Epithelial cell of prostate (primary cell): Measurements from ENCODE around the gene MEIS3.

ENCODE experiments used
- DNase-seq: peaks from one replicate; pipeline ENCODE4 v3.0.0-alpha.2; 2011; ENCODE audit warnings: low read depth, low spot score
- H3K27ac ChIP-seq: fragments of 450-650 bp; 2 replicates; pipeline ENCODE4 v1.5.1; 2017; ENCODE audit warnings: mild to moderate bottlenecking

MEIS3 gene

DNA sequence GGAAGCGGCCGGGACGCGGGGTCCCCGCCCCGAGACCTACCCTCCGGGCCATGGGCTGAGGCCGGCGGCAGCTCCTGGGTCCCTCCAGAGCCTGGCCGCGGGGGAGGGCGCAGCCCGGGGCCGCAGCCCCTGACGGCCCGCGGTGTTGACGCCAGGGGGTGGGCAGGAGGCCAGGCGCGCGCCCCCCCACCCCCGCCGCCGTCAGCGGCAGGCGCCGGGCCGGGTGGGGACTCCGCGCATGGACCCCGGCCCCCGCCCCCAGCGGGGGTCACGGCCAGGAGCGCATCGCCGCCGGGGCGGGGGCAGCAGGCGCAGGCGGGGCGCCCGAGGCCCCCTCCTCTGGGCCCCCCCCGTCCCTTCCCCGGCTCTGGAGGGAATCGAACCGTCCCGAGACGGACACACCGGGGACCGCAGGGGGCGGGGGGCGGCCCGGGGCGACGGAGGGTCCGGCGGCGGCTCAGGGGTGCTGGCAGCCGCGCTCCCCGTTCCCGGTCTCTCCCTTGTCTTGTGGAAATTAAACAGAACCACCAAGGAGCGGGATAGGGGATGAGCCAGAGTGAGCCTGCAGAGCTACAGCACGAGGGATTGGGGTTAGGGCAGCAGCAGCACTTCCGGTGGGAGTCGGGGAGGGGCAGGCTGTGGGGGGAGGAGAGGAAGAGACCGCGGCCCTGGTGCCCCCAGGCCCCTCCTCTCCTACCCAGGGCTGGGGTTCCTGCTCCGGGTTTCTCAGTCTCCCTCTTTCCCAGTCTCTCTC, at the start of gene MEIS3:
MEIS3 (minus strand) TSS at position 498 of the 754 bp plus-strand sequence; CDS start at position 52, 446 bp downstream.
- DNase-seq, result no peak
- H3K27ac ChIP-seq, result no peak within 1 kb of the TSS

DNA sequence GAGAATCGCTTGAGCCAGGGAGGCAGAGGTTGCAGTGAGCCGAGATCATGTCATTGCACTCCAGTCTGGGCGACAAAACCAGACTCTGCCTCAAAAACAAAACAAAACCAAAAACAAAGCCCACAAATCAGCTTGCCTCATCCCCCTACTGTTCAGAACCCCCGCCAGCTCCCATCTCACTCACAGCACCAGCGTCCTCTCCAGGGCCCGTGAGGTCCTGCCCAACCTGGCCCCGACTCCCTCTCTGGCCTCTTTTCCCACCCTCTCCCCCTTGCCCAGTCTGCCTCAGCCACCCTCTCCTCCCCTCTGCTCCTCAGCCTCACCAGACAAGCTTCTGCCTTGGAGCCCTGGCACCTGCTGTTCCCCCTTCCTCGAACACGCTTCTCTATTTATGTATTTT, 48.6 kb upstream of the MEIS3 start:
- no peak overlapping the region for H3K27ac ChIP-seq
- DNase-seq, result no peak

DNA sequence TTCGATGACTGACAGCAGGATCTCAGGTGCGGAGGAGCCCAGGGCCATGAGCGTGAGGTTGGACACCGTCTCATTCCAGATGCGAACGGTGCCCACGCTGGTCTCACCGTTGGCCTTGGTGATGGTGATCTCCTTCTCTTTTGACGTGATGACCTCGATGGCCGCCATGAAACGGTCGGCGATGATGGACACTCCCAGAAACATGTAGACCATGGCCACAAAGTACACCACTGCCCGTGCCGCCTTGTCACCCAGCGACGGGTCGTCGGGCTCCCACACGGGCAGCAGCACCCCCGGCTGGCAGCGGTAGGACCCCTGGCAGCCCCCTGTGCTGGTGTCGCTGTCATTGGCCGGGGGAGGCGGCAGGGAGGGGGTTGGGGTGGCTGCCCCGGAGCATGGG, 46.6 kb upstream of the MEIS3 start:
- no peak overlapping the region for H3K27ac ChIP-seq
- no peak for DNase-seq

DNA sequence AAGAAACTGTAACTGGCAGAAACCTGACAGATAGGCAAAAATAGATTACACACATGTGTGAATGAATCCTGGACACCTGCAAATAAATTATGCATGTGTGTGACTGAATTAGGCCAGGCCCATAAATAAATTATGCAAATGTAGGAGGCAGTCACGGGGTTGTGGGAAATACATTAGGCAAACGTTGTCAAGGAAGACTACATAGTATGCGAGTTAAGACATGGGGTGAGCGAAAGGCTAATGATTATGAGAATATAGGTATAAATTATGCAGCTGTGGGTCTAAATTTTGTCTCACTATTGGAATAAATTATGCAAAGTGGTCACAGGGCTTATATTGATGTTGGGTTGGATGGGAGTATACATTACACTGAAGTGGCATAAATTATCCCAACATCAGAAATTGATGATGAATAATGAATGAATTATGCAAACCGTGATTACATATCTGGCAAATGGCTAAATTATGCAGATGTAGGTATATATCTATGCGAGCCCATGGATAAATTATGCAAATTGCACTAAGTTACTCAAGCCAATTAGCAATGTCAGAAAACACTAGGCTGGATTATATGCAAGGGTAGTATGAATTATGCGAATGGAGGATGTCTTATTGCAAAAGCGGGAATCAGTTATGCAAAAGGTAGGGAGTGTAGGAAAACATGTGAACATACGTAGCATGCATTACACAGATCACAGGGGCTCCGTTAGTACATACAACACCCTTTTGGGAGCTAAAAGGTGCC, 45.5 kb upstream of the MEIS3 start:
- H3K27ac ChIP-seq, result no peak overlapping the region
- no peak for DNase-seq

DNA sequence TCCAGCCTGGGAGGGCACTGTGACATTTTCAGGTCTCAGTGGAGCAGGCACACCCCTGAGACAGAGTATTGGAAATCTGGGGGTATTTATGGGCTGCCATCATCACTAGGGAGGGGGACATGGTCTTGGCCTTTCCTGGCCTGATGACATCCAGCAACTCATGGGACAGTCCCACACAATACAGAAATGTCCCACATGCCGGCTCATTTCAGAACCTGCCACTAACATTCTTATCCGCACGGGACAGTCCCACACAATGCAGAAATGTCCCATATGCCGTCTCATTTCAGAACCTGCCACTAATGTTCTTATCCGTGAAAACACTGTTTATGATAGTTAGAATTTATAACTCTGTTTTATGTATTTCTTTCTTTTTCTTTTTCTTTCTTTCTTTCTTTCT, 42.5 kb upstream of the MEIS3 start:
- no peak overlapping the region for H3K27ac ChIP-seq
- no peak for DNase-seq

DNA sequence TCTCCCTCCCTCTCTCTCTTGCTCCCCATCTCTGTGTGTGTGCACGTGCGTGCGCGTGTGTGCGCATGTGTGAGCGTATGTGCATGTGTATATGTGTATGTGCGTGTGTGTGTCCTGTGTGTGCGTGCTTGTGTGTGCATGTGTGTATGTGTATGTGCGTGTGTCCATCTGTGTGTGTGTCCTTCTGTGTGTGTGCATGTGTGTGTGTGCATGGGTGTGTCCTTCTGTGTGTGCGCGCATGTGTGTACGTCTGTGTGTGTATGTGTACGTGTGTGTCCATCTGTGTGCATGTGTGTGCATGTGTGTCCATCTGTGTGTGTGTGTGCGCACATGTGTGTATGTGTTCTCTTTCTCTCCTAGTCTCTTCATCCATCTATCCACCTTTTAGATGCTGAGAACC, 40.1 kb upstream of the MEIS3 start:
- no peak for DNase-seq

DNA sequence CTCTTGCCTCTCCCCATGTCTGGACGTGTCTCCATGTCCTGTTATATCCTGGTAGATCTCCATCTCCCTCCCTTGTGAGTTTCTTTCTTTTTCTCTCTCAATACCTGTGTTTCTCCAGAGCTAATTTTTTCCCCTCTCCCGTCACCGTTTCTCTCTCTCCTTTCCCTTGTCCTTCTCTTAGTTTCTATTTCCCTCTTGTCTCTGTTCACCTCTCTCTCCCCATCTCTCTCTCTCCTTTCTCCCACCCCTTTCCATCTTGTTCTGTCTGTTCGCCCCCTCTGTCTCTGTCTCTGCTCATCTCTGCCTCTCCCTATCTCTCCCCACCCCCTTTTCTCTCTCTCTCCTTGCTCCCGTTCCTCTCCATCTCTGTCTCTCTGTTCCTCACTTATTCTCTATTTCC, 39.3 kb upstream of the MEIS3 start:
- no peak overlapping the region for H3K27ac ChIP-seq
- DNase-seq, result no peak

More for the DNA sequence above, 40.1 kb upstream of the MEIS3 start:
- no peak overlapping the region for H3K27ac ChIP-seq

DNA sequence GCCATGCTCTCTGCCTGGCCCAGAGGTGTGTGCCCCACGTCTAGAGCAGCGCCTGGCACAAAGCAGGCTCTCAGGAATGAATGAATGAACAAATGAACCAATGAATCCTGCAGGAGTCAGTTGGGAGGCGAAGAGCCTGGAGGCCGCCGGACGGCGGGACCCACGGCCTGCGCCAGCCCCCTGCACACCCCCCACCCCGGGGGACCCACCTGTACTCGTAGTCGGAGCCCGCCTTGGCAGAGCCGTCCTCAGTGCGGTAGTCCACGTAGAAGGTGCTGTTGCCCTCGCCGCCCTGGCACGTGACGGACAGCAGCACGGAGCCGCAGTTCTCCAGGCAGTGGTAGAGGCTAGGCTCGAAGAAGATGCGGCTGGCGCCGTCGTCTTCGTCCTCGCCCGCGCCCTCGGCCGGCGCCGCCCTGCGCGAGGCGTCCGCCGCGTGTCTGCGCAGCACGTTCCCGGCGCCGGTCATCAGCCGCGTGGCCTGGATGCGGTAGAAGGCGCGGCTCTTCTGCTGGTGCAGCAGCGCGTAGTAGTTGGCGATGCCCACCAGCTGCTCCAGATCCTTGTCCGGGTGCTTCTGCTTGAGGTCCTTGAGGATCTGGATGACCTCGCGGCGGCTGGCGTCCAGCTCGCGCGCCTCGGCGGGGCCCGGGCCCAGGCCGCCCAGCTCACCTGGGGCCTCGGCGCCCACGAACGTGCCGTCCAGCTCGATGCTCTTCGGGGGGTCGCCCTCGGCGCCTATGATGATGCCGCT, 37.6 kb upstream of the MEIS3 start:
- H3K27ac ChIP-seq, result no peak overlapping the region
- DNase-seq, result no peak

DNA sequence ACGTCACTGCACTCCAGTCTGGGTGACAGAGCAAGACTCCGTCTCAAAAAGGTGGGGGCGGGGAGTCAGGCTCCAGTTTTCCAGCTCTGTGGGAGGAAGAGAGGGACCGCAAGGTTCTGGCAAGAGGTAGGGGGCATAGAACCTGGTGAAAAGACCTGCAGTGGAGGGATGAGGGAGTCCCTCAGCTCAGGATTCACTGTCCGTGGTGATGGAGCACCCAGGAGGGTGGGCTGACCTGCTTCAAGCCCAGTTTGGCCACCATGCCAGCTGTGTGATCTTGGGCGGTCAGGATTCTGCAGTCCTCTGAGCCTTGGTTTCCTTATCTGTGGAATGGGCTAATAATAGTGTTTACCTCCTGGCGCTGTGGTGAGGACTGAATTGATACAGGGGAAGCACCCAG, 31.2 kb upstream of the MEIS3 start:
- no peak overlapping the region for H3K27ac ChIP-seq
- DNase-seq, result no peak

DNA sequence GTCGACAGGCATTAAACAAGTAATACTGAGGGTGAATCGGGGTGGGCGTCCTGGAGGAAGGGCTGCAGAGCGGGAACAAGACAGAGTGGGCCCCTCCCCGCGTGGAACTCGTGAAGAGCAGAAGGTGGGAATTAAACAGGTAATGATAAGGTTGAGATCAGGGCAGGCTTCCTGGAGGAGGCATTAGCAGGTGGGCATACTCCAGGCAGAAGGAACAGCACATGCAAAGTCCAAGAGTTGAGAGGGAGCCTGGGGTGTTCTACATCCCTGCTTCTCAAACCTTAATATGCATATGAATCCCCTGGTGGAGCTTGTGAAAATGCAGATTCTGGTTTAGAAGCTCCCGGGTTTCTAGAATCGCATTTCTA, 29.0 kb upstream of the MEIS3 start:
- H3K27ac ChIP-seq, result no peak overlapping the region
- DNase-seq, result no peak

DNA sequence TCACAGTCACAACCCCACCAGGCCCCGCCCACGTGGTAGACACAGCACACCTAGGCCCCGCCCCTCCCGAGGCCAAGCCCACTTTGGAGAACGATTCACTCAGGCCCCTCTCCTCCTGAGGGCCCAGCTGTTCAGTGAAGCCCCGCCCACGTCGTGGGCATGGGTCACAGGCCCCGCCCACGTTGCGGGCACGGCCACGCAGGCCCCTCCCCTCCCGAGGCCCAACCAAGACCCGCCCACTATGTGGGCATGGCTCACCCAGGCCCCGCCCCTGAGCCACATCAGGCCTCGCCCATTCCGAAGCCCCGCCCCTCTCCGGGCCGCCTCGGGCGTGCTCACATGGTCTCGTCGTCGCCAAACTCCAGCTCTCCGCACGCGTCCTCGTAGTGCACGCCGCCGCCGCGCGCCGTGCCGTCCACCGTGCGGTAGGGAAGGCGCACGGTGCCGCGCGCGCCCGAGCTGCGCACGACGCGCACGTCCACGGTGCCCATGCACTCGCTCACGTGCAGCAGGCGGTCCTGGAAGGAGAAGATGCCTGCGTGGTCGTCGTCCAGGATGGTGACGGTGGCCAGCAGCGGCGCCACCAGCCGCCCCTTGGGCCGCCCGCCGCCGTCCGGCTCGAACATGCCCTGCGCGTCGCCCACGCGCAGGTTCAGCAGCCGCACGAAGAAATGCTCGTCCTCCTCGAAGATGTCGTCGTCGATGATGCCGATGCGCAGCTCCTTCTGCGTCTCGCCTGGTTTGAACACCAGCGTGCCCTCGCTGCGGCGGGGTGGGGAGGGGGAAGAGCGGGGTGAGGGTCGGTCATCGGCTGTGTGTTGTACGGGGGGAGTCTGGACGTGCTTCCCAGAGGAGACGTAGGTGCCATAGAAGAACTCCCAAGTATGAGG, 28.4 kb upstream of the MEIS3 start:
- DNase-seq, result no peak
- H3K27ac ChIP-seq, result no peak overlapping the region

DNA sequence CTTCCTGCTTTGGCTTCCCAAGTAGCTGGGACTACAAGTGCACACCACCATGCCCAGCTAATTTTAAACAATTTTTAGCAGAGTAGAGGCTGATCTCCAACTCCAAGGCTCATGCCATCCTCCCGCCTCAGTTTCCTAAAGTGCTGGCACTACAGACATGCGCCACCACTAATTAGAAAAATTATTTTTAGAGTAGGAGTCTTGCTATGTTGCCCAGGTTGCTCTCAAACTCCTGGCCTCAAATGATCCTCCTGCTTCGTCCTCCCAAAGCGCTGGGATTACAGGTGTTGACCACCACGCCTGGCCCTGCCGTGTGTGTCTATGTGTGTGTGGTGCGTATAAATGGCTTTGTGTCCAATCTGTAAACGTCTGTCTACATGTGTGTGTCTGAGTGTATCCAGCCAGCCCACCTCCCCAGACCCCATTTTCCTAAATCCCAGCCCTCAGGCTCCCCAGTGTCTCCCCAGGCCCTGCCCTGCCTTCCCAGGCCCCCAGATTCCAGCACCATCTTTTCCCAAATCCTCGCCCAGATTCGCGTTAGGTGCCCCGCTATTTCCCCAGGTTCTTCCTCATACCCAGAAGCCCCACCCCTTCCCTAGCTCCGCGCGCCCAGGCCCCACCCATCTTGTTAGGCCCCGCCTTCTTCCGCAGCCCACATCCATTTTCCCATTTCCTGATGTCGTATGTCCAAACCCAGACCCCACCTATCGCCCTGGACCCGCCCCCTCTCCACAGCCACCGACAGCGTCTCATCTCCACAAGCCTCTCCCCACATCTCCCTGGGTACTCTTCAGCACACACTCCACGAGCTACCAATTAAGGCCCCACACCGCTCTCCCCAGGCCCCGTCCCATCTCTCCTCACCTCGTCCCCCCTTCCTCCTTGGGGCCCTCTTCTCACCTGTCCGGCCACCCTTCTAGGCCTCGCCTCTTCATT, 27.5 kb upstream of the MEIS3 start:
- DNase-seq, result no peak
- no peak overlapping the region for H3K27ac ChIP-seq

DNA sequence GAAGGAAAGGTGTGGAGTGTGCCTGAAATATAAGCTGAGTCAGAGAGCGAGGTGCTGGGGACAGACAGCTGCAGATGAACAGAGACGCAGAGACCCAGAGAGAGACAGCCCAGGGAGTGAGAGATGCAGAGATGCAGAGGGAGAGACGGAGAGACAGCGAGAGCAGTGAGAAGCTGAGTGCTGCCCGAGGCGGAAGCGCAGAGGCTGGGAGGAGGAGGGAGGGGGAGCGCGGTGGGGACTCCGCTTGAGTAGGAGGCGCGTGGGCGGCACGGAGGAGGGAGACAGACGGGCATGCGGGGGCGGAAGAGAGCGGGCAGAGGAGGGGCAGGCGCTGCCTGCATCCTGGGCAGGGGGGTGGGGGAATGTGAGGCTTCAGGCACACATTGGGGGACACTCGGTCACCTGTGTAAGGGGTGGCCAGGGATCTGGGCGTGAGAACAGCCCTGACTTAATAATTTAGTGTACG, 26.6 kb upstream of the MEIS3 start:
- H3K27ac ChIP-seq, result no peak overlapping the region
- no peak for DNase-seq

DNA sequence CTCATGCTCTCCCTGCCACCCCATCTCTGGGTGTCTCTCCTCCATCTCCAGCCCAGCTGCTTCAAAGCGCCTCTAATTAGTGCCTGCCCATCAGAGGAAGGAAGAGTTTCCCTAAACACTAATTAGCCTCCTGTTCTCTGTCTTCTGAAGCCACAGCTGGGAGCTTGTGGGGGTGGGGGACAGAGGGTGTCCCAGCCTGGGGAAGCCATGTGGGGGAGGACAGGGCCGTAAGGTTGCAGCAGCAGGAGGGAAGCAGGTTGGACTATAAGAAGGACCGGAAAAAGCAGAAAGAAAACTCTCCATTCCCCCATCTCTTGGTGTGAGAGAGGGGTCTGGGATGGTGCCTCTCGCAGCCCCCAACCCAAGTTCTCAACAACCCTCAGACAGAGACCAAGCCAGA, 26.2 kb upstream of the MEIS3 start:
- DNase-seq, result no peak
- H3K27ac ChIP-seq, result no peak overlapping the region

DNA sequence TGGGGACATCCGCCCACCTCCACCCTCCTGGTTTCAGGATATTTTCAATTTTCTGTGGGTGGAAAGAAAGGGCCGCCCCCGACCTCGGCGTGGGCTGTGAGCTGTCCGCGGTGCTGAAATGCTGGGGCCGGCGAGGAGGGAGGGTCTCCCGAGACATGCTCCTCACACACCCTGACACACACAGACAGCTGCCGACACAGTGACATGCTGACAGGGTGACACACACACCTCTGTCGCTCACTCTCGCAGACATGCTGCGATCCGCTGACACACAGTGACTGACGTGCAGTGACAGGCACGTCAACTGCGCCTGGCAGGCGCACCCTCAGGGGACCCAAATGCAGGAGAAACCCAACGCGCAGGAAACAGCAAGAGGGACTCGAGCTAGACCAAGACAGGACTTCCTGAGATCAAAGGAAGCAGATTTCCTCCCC, 25.1 kb upstream of the MEIS3 start:
- DNase-seq, result no peak
- H3K27ac ChIP-seq, result no peak overlapping the region

DNA sequence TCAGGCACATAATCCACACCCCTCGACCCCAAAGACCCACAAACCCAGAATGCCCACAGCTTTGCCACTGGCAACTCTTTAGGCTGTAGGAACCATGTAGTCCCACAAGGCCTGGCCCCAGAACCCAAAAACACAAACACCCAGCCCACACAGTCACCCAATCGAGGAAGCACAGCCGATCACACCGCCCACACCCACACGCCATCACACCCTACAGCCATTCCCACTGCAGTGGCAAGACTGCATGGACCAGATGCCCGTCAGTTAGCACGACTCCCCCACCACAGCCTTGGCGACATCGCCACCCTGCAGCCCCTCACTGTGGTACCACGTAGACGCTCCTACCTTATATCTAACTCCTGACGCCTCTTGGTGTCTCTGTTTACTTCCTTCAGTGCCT, 24.0 kb upstream of the MEIS3 start:
- DNase-seq, result no peak
- no peak overlapping the region for H3K27ac ChIP-seq

DNA sequence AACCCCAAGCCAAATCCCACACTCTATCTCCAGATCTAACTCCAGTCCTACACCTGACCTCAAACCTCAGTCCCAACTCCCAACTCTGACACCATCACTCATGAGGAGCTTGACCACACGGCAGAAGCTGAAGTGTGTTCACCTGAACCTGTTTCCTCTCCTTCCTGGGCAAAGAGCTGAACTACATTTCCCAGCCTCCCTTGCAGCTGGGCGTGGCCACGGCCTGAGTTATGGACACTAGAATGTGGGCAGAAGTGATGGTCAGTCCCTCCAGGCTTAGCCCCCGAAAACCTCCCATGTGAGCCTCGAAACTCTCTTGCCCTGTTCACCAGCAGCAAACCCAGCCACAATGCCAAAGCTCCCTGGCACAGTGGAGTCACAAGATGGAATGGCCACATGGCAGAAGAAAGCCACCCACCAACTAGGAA, 19.5 kb upstream of the MEIS3 start:
- no peak for DNase-seq
- no peak overlapping the region for H3K27ac ChIP-seq

DNA sequence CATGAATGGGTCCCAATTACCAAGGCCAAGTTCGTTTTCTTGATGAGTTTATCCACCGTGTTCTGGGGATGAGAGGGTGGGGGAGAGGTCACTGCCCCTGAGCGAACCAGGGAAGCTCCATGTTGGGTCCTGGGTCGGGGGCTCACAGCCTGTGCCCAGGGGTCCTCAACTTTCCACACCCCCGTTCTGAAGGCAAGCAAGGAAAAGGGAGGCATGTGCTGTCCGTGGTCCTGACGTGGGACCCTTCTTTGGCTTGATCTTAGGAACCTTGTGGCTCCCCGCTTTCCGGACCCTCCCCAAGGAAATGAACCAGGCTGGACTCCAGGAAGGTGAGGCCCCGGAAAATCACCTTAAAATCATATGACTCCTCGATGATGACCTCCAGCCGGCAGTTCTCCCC, 18.2 kb upstream of the MEIS3 start:
- no peak for DNase-seq
- no peak overlapping the region for H3K27ac ChIP-seq
